GM13977 (cell line): Measurements from ENCODE around the gene FAT3.
A peak's percentile ranks its signal among the peaks of the same experiment; 100 is the strongest.

Experiments used
- DNase-seq: peaks from one replicate; pipeline ENCODE4 v3.0.0; 2012; ENCODE audit warnings: low spot score
- CTCF ChIP-seq: IDR thresholded peaks from 2 replicates; pipeline ENCODE4 v1.5.1; 2012; ENCODE audit warnings: mild to moderate bottlenecking, control low read depth; ENCODE audit not compliant: insufficient read depth; ENCODE audit errors: extremely low read depth, missing control alignments
- in situ Hi-C: fragments of 300-500 bp; cut with MboI; formaldehyde crosslinking; loops from one replicate; pipeline ENCODE4 v1.12.0; 2022; ENCODE audit warnings: low sequenced_read_pairs, low pct_unique_long_range_greater_than_20kb, mixed read lengths, inconsistent platforms; ENCODE audit not compliant: unreplicated experiment

Gene FAT3

GRCh38 chr11:92219476-92219875, 5.1 kb upstream of the FAT3 start:
- DNase-seq: no peak
- in situ Hi-C loops: no loop called here
- no peak for TF ChIP-seq CTCF

- in situ Hi-C loops: no loop called here
- no peak for TF ChIP-seq CTCF
Measured at GRCh38 chr11:92222701-92223100, 1.9 kb upstream of the FAT3 start.

GRCh38 chr11:92224054-92224406, 588 bp upstream of the FAT3 start:
- no peak for TF ChIP-seq CTCF
- DNase-seq: peak; percentile 20
- in situ Hi-C loops: no loop called here

More at GRCh38 chr11:92222701-92223100, 1.9 kb upstream of the FAT3 start:
- DNase-seq: no peak

GRCh38 chr11:92225125-92225567, 528 bp downstream of the FAT3 start:
- peak; percentile 19 for DNase-seq
- no peak for TF ChIP-seq CTCF
- in situ Hi-C loops: no loop called here

GRCh38 chr11:92225568-92226330, 1.1 kb downstream of the FAT3 start:
- in situ Hi-C loops: no loop called here
- TF ChIP-seq CTCF: no peak
- DNase-seq: peak; percentile 25

- DNase-seq: no peak
- no peak for TF ChIP-seq CTCF
- in situ Hi-C loops: no loop called here
Measured at GRCh38 chr11:92226331-92227229, 2.0 kb downstream of the FAT3 start.
